ENCODE data around the gene ENPP6. TPM values are rescaled to one million over a fixed set of nuclear protein-coding genes. Genes with fewer than 3 reads are reported as not detected.

Gene ENPP6
- total RNA-seq, 3 donors from 2014 or later (not counting 1 experiment from before 2014, with no cell fraction given): 0.23 TPM; not detected in 2

DNA sequence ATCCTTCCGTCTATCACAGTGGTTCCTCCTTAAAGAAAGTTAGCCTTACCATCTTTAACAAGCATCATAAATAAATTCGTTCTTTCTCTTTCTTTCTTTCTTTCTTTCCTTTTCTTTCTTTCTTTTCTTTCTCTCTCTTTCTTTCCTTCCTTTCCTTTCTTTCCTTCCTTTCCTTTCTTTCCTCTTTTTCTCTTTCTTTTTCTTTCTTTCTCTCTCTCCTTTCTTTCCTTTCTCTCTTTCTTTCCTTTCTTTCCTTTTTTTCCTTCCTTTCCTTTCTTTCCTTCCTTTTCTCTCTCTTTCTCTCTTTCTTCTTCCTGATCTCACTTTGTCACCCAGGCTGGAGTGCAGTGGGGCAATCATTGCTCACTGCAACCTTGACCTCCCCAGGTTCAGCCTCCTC is 60.4 kb downstream of the ENPP6 start:
- H3K27me3 ChIP-seq (ENCODE audit: control insufficient read depth, insufficient read depth, low read length): peaks cover 3% of the 10 kb centered on the region
- no peaks in the 10 kb centered on the region for H3K4me1 ChIP-seq (ENCODE audit: control insufficient read depth, insufficient read depth, low read length)
- no peak overlapping the region for H3K4me3 Mint-ChIP-seq
- H3K27me3 Mint-ChIP-seq (ENCODE audit: low read depth in 2 of 2): peaks cover 23 to 24% of the 10 kb centered on the region in 2 donors
- DNase-seq (no peak), ATAC-seq (no peak)
- H3K4me3 ChIP-seq (ENCODE audit: low read length): no peak overlapping the region
- H3K27ac ChIP-seq (ENCODE audit: low read length): no peak overlapping the region
- H3K9me3 ChIP-seq (ENCODE audit: control insufficient read depth, insufficient read depth, low read length): no peaks in the 10 kb centered on the region
- TF ChIP-seq, protein P1, sequence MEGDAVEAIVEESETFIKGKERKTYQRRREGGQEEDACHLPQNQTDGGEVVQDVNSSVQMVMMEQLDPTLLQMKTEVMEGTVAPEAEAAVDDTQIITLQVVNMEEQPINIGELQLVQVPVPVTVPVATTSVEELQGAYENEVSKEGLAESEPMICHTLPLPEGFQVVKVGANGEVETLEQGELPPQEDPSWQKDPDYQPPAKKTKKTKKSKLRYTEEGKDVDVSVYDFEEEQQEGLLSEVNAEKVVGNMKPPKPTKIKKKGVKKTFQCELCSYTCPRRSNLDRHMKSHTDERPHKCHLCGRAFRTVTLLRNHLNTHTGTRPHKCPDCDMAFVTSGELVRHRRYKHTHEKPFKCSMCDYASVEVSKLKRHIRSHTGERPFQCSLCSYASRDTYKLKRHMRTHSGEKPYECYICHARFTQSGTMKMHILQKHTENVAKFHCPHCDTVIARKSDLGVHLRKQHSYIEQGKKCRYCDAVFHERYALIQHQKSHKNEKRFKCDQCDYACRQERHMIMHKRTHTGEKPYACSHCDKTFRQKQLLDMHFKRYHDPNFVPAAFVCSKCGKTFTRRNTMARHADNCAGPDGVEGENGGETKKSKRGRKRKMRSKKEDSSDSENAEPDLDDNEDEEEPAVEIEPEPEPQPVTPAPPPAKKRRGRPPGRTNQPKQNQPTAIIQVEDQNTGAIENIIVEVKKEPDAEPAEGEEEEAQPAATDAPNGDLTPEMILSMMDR (IDR thresholded peaks at IDR 0.05): no peak
- H3K36me3 ChIP-seq (ENCODE audit: control insufficient read depth, insufficient read depth, low read length): no peaks in the 10 kb centered on the region
- H3K27ac Mint-ChIP-seq: no peak overlapping the region
- WGBS (ENCODE audit: insufficient coverage): 95% methylated on average over 2 of the region's 2 CpGs
- H3K9me3 Mint-ChIP-seq: no peaks in the 10 kb centered on the region
- H3K36me3 Mint-ChIP-seq: no peaks in the 10 kb centered on the region
- H3K4me1 Mint-ChIP-seq: no peaks in the 10 kb centered on the region
- intact Hi-C loops (cut with micrococcal nuclease): no loop called here

DNA sequence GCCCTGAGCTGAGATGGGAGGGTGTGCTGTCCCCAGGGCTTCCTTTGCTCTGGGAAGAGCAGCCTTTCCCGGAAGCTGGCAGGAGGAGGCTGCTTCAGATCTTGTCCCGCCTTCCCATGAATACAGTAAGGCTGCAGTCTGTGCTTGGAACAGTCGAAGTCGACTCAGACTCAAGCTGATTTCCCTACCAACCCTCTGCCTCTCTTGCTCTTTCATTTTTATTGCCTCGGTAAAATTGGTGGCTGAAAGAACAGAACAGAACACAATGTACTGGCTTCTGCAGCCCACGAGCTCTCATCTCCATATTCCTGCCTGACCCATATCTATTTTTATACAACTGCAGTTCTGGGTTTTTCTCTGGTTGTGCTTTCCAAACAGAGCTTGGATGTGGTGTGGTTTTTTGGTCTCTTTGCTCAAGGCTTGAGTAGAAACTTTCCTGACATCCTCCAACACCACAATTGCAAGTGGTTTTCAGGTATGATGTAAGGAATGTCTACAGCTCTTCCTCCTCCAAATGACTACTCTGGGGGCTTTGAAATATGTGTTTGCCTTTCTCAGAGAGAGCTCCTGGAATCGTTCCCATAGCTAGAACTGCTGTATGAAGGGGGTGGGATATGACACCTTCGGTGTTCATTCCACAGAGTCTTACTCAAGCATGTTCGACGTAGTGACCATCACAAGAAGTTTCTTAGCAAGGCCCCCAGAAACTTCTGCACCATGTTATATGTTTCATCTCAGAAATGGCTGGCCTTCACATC is 61.3 kb downstream of the ENPP6 start:
- Histone ChIP-seq H3K4me3 (ENCODE audit: low read length) (no peak overlapping the region), H3K36me3 (ENCODE audit: control insufficient read depth, insufficient read depth, low read length) (no peaks in the 10 kb centered on the region), H3K4me1 (ENCODE audit: control insufficient read depth, insufficient read depth, low read length) (no peaks in the 10 kb centered on the region), H3K27me3 (ENCODE audit: control insufficient read depth, insufficient read depth, low read length) (peaks cover 3% of the 10 kb centered on the region), H3K27ac (ENCODE audit: low read length) (no peak overlapping the region), H3K9me3 (ENCODE audit: control insufficient read depth, insufficient read depth, low read length) (no peaks in the 10 kb centered on the region)
- Mint-ChIP-seq H3K27ac (no peak overlapping the region), H3K9me3 (no peaks in the 10 kb centered on the region), H3K27me3 (ENCODE audit: low read depth in 2 of 2) (peaks cover 16 to 26% of the 10 kb centered on the region in 2 donors), H3K4me1 (no peaks in the 10 kb centered on the region), H3K4me3 (no peak overlapping the region), H3K36me3 (no peaks in the 10 kb centered on the region)
- 81% methylated on average over 10 of the region's 10 CpGs for WGBS (ENCODE audit: insufficient coverage)
- DNase-seq: no peak
- no peak for ATAC-seq
- intact Hi-C loops (cut with micrococcal nuclease): no loop called here
- TF ChIP-seq, protein P1 (IDR thresholded peaks at IDR 0.05): no peak

DNA sequence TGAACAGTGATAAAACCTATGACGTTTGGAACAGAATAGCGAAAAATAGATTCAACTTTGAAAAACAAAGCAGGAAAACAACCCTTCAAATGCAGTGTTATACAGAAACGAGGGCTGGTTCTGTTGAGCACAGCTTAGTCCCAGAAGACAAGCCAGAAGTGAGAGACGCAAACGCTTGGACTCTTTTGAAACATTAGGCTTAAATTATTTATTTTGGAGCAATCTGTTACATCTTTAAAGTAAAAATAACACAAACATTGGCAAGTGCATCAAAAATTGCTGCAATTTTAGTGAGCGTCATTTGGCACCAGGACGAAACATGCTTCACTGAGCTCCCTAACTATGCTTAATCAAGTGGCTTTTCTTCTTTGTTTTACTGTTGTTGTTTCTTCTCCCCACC is 63.5 kb downstream of the ENPP6 start:
- no peaks in the 10 kb centered on the region for H3K36me3 Mint-ChIP-seq

More for the DNA sequence above, 63.5 kb downstream of the ENPP6 start:
- no peak for ATAC-seq
- H3K27ac Mint-ChIP-seq: no peak overlapping the region
- WGBS (ENCODE audit: insufficient coverage): 85% methylated on average over 7 of the region's 7 CpGs
- no peak overlapping the region for H3K27ac ChIP-seq (ENCODE audit: low read length)
- peaks cover 19 to 22% of the 10 kb centered on the region in 2 donors for H3K27me3 Mint-ChIP-seq (ENCODE audit: low read depth in 2 of 2)
- TF ChIP-seq, protein P1 (IDR thresholded peaks at IDR 0.05): no peak
- H3K9me3 Mint-ChIP-seq: no peaks in the 10 kb centered on the region
- no peaks in the 10 kb centered on the region for H3K36me3 ChIP-seq (ENCODE audit: control insufficient read depth, insufficient read depth, low read length)
- intact Hi-C loops (cut with micrococcal nuclease): no loop called here
- no peak overlapping the region for H3K4me3 ChIP-seq (ENCODE audit: low read length)
- H3K4me3 Mint-ChIP-seq: no peak overlapping the region
- no peaks in the 10 kb centered on the region for H3K4me1 Mint-ChIP-seq
- H3K27me3 ChIP-seq (ENCODE audit: control insufficient read depth, insufficient read depth, low read length): no peaks in the 10 kb centered on the region
- H3K9me3 ChIP-seq (ENCODE audit: control insufficient read depth, insufficient read depth, low read length): no peaks in the 10 kb centered on the region
- H3K4me1 ChIP-seq (ENCODE audit: control insufficient read depth, insufficient read depth, low read length): no peaks in the 10 kb centered on the region
- no peak for DNase-seq

Data from natural killer cell (primary cell).